Caco-2 (cell line): ENCODE data around the gene TRAF7. TPM values are rescaled to one million over a fixed set of nuclear protein-coding genes. Genes with fewer than 3 reads are reported as not detected.

Experiments
- BruUV-seq: library from RNA; stranded (reverse); fragments of 400-500 nt; replicated peaks from 2 replicates; lab custom pipeline; 2021; lab: Mats Ljungman, UMichigan
- CTCF ChIA-PET: fragments of 300-600 bp; sonication (Branson Sonifier 250); formaldehyde crosslinking; loops from one replicate; lab custom pipeline; 2022; ENCODE audit warnings: antibody characterized with exemption; lab: Charles Lee
- POLR2A ChIA-PET: fragments of 300-600 bp; sonication (Branson Sonifier 250); formaldehyde crosslinking; loops from one replicate; lab custom pipeline; 2022; ENCODE audit warnings: antibody characterized with exemption; lab: Charles Lee
- DNase-seq, 2 experiments: peaks; one replicate each; pipeline versions ENCODE4 v3.0.0 to v3.0.0-alpha.2; 2020 to 2022
- H3K27me3 ChIP-seq: replicated peaks from 2 replicates; pipeline ENCODE4 v1.6.0; 2011; ENCODE audit warnings: low read length; ENCODE audit not compliant: control insufficient read depth, insufficient read depth
- H3K36me3 ChIP-seq: 2 replicates; pipeline ENCODE4 v1.5.1; 2011; ENCODE audit warnings: low read length; ENCODE audit not compliant: control insufficient read depth, insufficient read depth
- H3K4me1 ChIP-seq: fragments of 250-450 bp; sonication (Bioruptor Pico); 2 replicates; pipeline ENCODE4 v1.5.1; 2020; ENCODE audit warnings: mild to moderate bottlenecking
- H3K4me3 ChIP-seq: 2 replicates; pipeline ENCODE4 v1.5.1; 2011; ENCODE audit warnings: low read depth, mild to moderate bottlenecking, control low read depth, low read length
- H3K9me3 ChIP-seq: fragments of 250-450 bp; sonication (Bioruptor Pico); 2 replicates; pipeline ENCODE4 v1.5.1; 2020; ENCODE audit warnings: mild to moderate bottlenecking, moderate library complexity
- H3K27ac Mint-ChIP-seq: one replicate; pipeline ENCODE4 v1.8.0; 2022; ENCODE audit warnings: mixed read lengths; ENCODE audit not compliant: unreplicated experiment
- H3K27me3 Mint-ChIP-seq: one replicate; pipeline ENCODE4 v1.8.0; 2022; ENCODE audit warnings: mixed read lengths; ENCODE audit not compliant: insufficient read depth, unreplicated experiment
- H3K36me3 Mint-ChIP-seq: one replicate; pipeline ENCODE4 v1.8.0; 2022; ENCODE audit warnings: mild to moderate bottlenecking, mixed read lengths; ENCODE audit not compliant: insufficient read depth, unreplicated experiment
- H3K4me1 Mint-ChIP-seq: one replicate; pipeline ENCODE4 v1.8.0; 2022; ENCODE audit warnings: low read depth, mixed read lengths; ENCODE audit not compliant: unreplicated experiment
- H3K4me3 Mint-ChIP-seq: one replicate; pipeline ENCODE4 v1.8.0; 2022; ENCODE audit warnings: mild to moderate bottlenecking, moderate library complexity, mixed read lengths; ENCODE audit not compliant: unreplicated experiment
- H3K9me3 Mint-ChIP-seq: one replicate; pipeline ENCODE4 v1.8.0; 2022; ENCODE audit warnings: mixed read lengths; ENCODE audit not compliant: unreplicated experiment
- CTCF ChIP-seq, 2 experiments: fragments of 200-600 bp in 1 of 2; IDR thresholded peaks; 1 replicate in 1 of 2; 2 replicates in 1 of 2; pipeline versions ENCODE4 v1.5.1 to v1.8.0; 2011 to 2022; ENCODE audit warnings: antibody characterized with exemption in 1 of 2, control low read depth in 1 of 2, inconsistent platforms in 1 of 2, low read depth in 1 of 2, low read length in 1 of 2, mild to moderate bottlenecking in 1 of 2, moderate library complexity in 1 of 2; ENCODE audit not compliant: insufficient read depth in 1 of 2, severe bottlenecking in 1 of 2, unreplicated experiment in 1 of 2
- intact Hi-C: fragments of 100-400 bp; cut with micrococcal nuclease; formaldehyde crosslinking; loops from one replicate; pipeline ENCODE4 v1.10.0; 2022; ENCODE audit not compliant: unreplicated experiment
- total RNA-seq: library from RNA; stranded (reverse); gene quantifications from 2 replicates; pipeline ENCODE4 v1.2.3, GENCODE V29; 2022

Gene TRAF7
- total RNA-seq, 1 experiment from 2014 or later, result 66.3 TPM

GRCh38 chr16:2154533-2155090, 970 bp upstream of the TRAF7 start:
- intact Hi-C loops, result no loop called here
- Histone ChIP-seq H3K4me3 (peak overlapping the region; percentile 92), H3K9me3 (no peaks in the 10 kb centered on the region), H3K4me1 (peaks cover 53% of the 10 kb centered on the region), H3K36me3 (peaks cover 8% of the 10 kb centered on the region), H3K27me3 (no peaks in the 10 kb centered on the region)
- POLR2A ChIA-PET, result interaction anchor here (0.5 to 1.9 kb wide), 16 partner anchors 8 to 372 kb away, joined by 3 to 20 read pairs (median 10); partner anchors contain the start of genes ECI1, FAHD1, HAGH and NTHL1
- peaks cover 58% of the 10 kb centered on the region for H3K36me3 Mint-ChIP-seq
- H3K9me3 Mint-ChIP-seq, result no peaks in the 10 kb centered on the region
- peak overlapping the region; percentile 96 for H3K27ac Mint-ChIP-seq
- no peak for DNase-seq
- peaks cover 3% of the 10 kb centered on the region for H3K27me3 Mint-ChIP-seq
- H3K4me3 Mint-ChIP-seq, result peak overlapping the region; percentile 80
- TF ChIP-seq CTCF (IDR thresholded peaks at IDR 0.05; ENCODE audit: insufficient read depth in 1 of 2, low read depth in 1 of 2, low read length in 1 of 2, severe bottlenecking in 1 of 2, unreplicated experiment in 1 of 2), result no peak
- TSS peak; percentile 93 for BruUV-seq
- CTCF ChIA-PET, result interaction anchor here (0.9 to 1.2 kb wide), 5 partner anchors 14 to 448 kb away, joined by 3 to 10 read pairs (median 3); partner anchors contain the start of gene MAPK8IP3
- H3K4me1 Mint-ChIP-seq, result peaks cover 30% of the 10 kb centered on the region

- peak overlapping the region; percentile 96 for H3K27ac Mint-ChIP-seq
- TF ChIP-seq CTCF (IDR thresholded peaks at IDR 0.05; ENCODE audit: insufficient read depth in 1 of 2, low read depth in 1 of 2, low read length in 1 of 2, severe bottlenecking in 1 of 2, unreplicated experiment in 1 of 2), result no peak
- Histone ChIP-seq H3K36me3 (peaks cover 8% of the 10 kb centered on the region), H3K4me3 (peak overlapping the region; percentile 72), H3K9me3 (no peaks in the 10 kb centered on the region), H3K27me3 (no peaks in the 10 kb centered on the region), H3K4me1 (peaks cover 39% of the 10 kb centered on the region)
- POLR2A ChIA-PET, result interaction anchor here (0.6 to 1.9 kb wide), 29 partner anchors 7 to 1566 kb away, joined by 3 to 20 read pairs (median 4); partner anchors contain the start of genes ECI1, FAHD1, HAGH and NTHL1
- no peaks in the 10 kb centered on the region for H3K9me3 Mint-ChIP-seq
- H3K4me1 Mint-ChIP-seq, result peaks cover 25% of the 10 kb centered on the region
- H3K36me3 Mint-ChIP-seq, result peaks cover 45% of the 10 kb centered on the region
- peaks cover 3% of the 10 kb centered on the region for H3K27me3 Mint-ChIP-seq
- DNase-seq, result no peak
- H3K4me3 Mint-ChIP-seq, result peak overlapping the region; percentile 80
- CTCF ChIA-PET, result interaction anchor here (0.6 to 1.2 kb wide), 8 partner anchors 16 to 450 kb away, joined by 3 to 10 read pairs (median 3); partner anchors contain the start of genes MAPK8IP3, PKD1 and TSC2
- intact Hi-C loops, result no loop called here
- BruUV-seq, result TSS peak; percentile 74
These were observed 631 bp downstream of the TRAF7 start for GRCh38 chr16:2155977-2156848.

GRCh38 chr16:2156849-2157224, 1.3 kb downstream of the TRAF7 start:
- intact Hi-C loops, result no loop called here
- Mint-ChIP-seq H3K27me3 (peaks cover 3% of the 10 kb centered on the region), H3K9me3 (no peaks in the 10 kb centered on the region), H3K36me3 (peaks cover 41% of the 10 kb centered on the region), H3K4me3 (peak overlapping the region; percentile 80), H3K4me1 (peaks cover 25% of the 10 kb centered on the region), H3K27ac (peak overlapping the region; percentile 96)
- TF ChIP-seq CTCF (IDR thresholded peaks at IDR 0.05; ENCODE audit: insufficient read depth in 1 of 2, low read depth in 1 of 2, low read length in 1 of 2, severe bottlenecking in 1 of 2, unreplicated experiment in 1 of 2), result no peak
- peaks cover 6% of the 10 kb centered on the region; the same call in 1 of the 2 replicates for H3K36me3 ChIP-seq
- ChIA-PET CTCF (no interaction called here), POLR2A (no interaction called here)
- no peaks in the 10 kb centered on the region for H3K9me3 ChIP-seq
- no peaks in the 10 kb centered on the region for H3K27me3 ChIP-seq
- no peak for DNase-seq
- BruUV-seq, result no TSS peak
- H3K4me1 ChIP-seq, result peaks cover 33% of the 10 kb centered on the region
- H3K4me3 ChIP-seq, result peak overlapping the region; percentile 72
